Adrenal gland (tissue), 12 donors: ENCODE data around the gene SUMF2. TPM values are rescaled to one million over a fixed set of nuclear protein-coding genes. Genes with fewer than 3 reads are reported as not detected.

Experiments
- DNase-seq, 7 donors: peaks; one replicate each; pipeline ENCODE4 v3.0.0-alpha.2; 2019 to 2020
- H3K27ac ChIP-seq, 5 donors: fragments of 200-600 bp; sonication (generic) in 4 of 5; 1 replicate in 3 of 5; 2 replicates in 2 of 5; pipeline versions ENCODE4 v1.5.1 to v1.8.0; 2016 to 2020; ENCODE audit warnings: mild to moderate bottlenecking in 1 of 5
- H3K27me3 ChIP-seq: fragments of 200-600 bp; 2 replicates; pipeline ENCODE4 v1.8.0; 2021
- H3K36me3 ChIP-seq, 2 donors: fragments of 200-600 bp; replicated peaks in 1 of 2; 1 replicate in 1 of 2; 2 replicates in 1 of 2; pipeline versions ENCODE4 v1.5.1 to v1.8.0; 2018 to 2022
- H3K4me1 ChIP-seq, 2 donors: fragments of 200-600 bp; replicated peaks in 1 of 2; 1 replicate in 1 of 2; 2 replicates in 1 of 2; pipeline versions ENCODE4 v1.5.1 to v1.8.0; 2018 to 2021
- H3K4me3 ChIP-seq, 4 donors: fragments of 200-600 bp; sonication (generic) in 3 of 4; one replicate each; pipeline ENCODE4 v1.5.1; 2016 to 2018
- H3K9me3 ChIP-seq, 3 donors: fragments of 200-600 bp; sonication (generic) in 1 of 3; replicated peaks in 1 of 3; 1 replicate in 2 of 3; 2 replicates in 1 of 3; pipeline versions ENCODE4 v1.5.1 to v1.8.0; 2016 to 2021
- CTCF ChIP-seq, 6 experiments: fragments of 450-650 bp in 4 of 6; fragments of 200-600 bp in 2 of 6; sonication (generic) in 1 of 6; IDR thresholded peaks; 1 replicate in 5 of 6; 2 replicates in 1 of 6; pipeline versions ENCODE4 v1.5.1 to v1.8.0; 2016 to 2021; ENCODE audit warnings: antibody characterized with exemption in 6 of 6, mild to moderate bottlenecking in 2 of 6, moderate library complexity in 1 of 6
- POLR2A ChIP-seq, 2 donors: fragments of 450-650 bp; IDR thresholded peaks; one replicate each; pipeline ENCODE4 v1.6.1; 2017; ENCODE audit warnings: antibody characterized with exemption in 2 of 2, mild to moderate bottlenecking in 2 of 2, moderate library complexity in 1 of 2
- WGBS, 4 donors: extraction: QIAGEN DNeasy Blood & Tissue Kit in 2 of 4; methylation state at CpG; one replicate each; pipeline versions ENCODE4 v1.1.5 to v1.1.7; 2013 to 2017; 5-methylcytosine and 5-hydroxymethylcytosine counted together
- intact Hi-C, 2 donors: fragments of 100-400 bp; cut with DNase I; formaldehyde crosslinking; loops; one replicate each; pipeline versions ENCODE4 v1.14.1 to v1.15.0; 2022 to 2023
- polyA plus RNA-seq, 3 donors: library from polyadenylated mRNA; stranded (reverse); fragments of 200-250 nt in 2 of 3; fragments of 350-450 nt in 1 of 3; fragmentation: Illumina TruSeq in 1 of 3; extraction: RNeasy Lipid Tissue Mini Kit (QIAGEN cat#74804) in 1 of 3; gene quantifications; one replicate each; pipeline ENCODE4 v1.2.3, GENCODE V29; 2013 to 2014
- total RNA-seq, 9 donors: library from RNA; depleted of rRNA in 4 of 9; stranded (reverse); fragments of >200 nt in 4 of 9; fragments of 120-200 nt in 1 of 9; fragmentation: NEBNext Ultra II Directional in 1 of 9; extraction: Animal tissue kit (Norgen Biotek cat#: 25700) in 1 of 9; gene quantifications; one replicate each; pipeline versions ENCODE4 v1.1.0 to v1.2.4, GENCODE V29; 2013 to 2023
- donor health status: healthy with polysubstance abuse.
- donor health status: Bipolar disorder and iron deficiency.
- donor health status: DM: yes; HTN: yes; CAD: no.
- donor health status: DM: no; HTN: no; CAD: no.
- donor health status: DM: no; HTN: no; CAD: no.
- donor health status: DM: yes; HTN: yes; CAD: no.

Gene SUMF2
- total and polyA plus RNA-seq, 12 donors: 75.6 to 230 (median 169) TPM

GRCh38 chr7:56081626-56082340 is 17.7 kb downstream of the SUMF2 start:
- intact Hi-C loops: no loop called here
- TF ChIP-seq CTCF (IDR thresholded peaks at IDR 0.05) (no peak), POLR2A (IDR thresholded peaks at IDR 0.05) (no peak)
- H3K9me3 ChIP-seq: no peaks in the 10 kb centered on the region
- no peak overlapping the region for H3K4me3 ChIP-seq
- WGBS, 4 donors: 93 to 100% (median 95%) methylated on average over 2 to 29 of the region's 29 CpGs
- H3K36me3 ChIP-seq: peaks cover 0 to 9% of the 10 kb centered on the region in 2 donors
- H3K27ac ChIP-seq: no peak overlapping the region
- no peaks in the 10 kb centered on the region for H3K27me3 ChIP-seq
- DNase-seq: peak in 1 of 7 donors; percentile 11
- H3K4me1 ChIP-seq: peaks cover 8 to 24% of the 10 kb centered on the region in 2 donors

- peaks cover 8 to 24% of the 10 kb centered on the region in 2 donors for H3K4me1 ChIP-seq
- no peak for TF ChIP-seq CTCF (IDR thresholded peaks at IDR 0.05)
- no peak for TF ChIP-seq POLR2A (IDR thresholded peaks at IDR 0.05)
- WGBS, 4 donors: 26 to 44% (median 38%) methylated on average over 8 to 13 of the region's 13 CpGs
- no peaks in the 10 kb centered on the region for H3K27me3 ChIP-seq
- H3K27ac ChIP-seq: peak overlapping the region in 2 of 5 donors; percentile 47 to 58
- DNase-seq: peak; percentile 82 to 93 (median 87)
- no peaks in the 10 kb centered on the region for H3K9me3 ChIP-seq
- no peak overlapping the region for H3K4me3 ChIP-seq
- H3K36me3 ChIP-seq: peaks cover 0 to 6% of the 10 kb centered on the region in 2 donors
- intact Hi-C loops: no loop called here
Measured at GRCh38 chr7:56083150-56083785, 19.2 kb downstream of the SUMF2 start.

GRCh38 chr7:56086761-56087160 is 22.7 kb downstream of the SUMF2 start:
- H3K4me1 ChIP-seq: peaks cover 0 to 10% of the 10 kb centered on the region in 2 donors
- TF ChIP-seq CTCF (IDR thresholded peaks at IDR 0.05) (no peak), POLR2A (IDR thresholded peaks at IDR 0.05) (no peak)
- H3K4me3 ChIP-seq: no peak overlapping the region
- H3K27ac ChIP-seq: no peak overlapping the region
- H3K9me3 ChIP-seq: no peaks in the 10 kb centered on the region
- intact Hi-C loops: no loop called here
- peaks cover 0 to 3% of the 10 kb centered on the region in 2 donors for H3K36me3 ChIP-seq
- DNase-seq: no peak
- WGBS, 4 donors: 93 to 97% (median 96%) methylated on average over 7 of the region's 7 CpGs
- no peaks in the 10 kb centered on the region for H3K27me3 ChIP-seq

GRCh38 chr7:56087445-56087844 is 23.4 kb downstream of the SUMF2 start:
- Histone ChIP-seq H3K4me1 (peaks cover under 1 to 16% of the 10 kb centered on the region in 2 donors), H3K9me3 (no peaks in the 10 kb centered on the region), H3K4me3 (no peak overlapping the region), H3K27ac (peak overlapping the region in 3 of 5 donors; percentile 57 to 68 (median 67)), H3K36me3 (no peaks in the 10 kb centered on the region), H3K27me3 (no peaks in the 10 kb centered on the region)
- TF ChIP-seq CTCF (IDR thresholded peaks at IDR 0.05): no peak
- TF ChIP-seq POLR2A (IDR thresholded peaks at IDR 0.05): no peak
- WGBS, 4 donors: 45 to 90% (median 63%) methylated on average over 8 to 16 of the region's 16 CpGs
- intact Hi-C loops: no loop called here
- peak in 6 of 7 donors; percentile 39 to 68 (median 63) for DNase-seq
